GM23248 (cell line): Measurements from ENCODE around the gene IFNLR1. TPM values are rescaled to one million over a fixed set of nuclear protein-coding genes. Genes with fewer than 3 reads are reported as not detected.
A peak's percentile ranks its signal among the peaks of the same experiment; 100 is the strongest.

Source experiments
- DNase-seq: peaks from one replicate; pipeline ENCODE4 v3.0.0-alpha.2; 2015
- H2AFZ ChIP-seq: fragments of 200-600 bp; sonication (generic); 2 replicates; pipeline ENCODE4 v1.6.1; 2016; ENCODE audit warnings: antibody characterized with exemption
- H3F3A ChIP-seq: fragments of 200-600 bp; sonication (generic); 2 replicates; pipeline ENCODE4 v1.6.1; 2016; ENCODE audit warnings: mild to moderate bottlenecking, antibody characterized with exemption, mixed run types; ENCODE audit not compliant: insufficient read depth
- H3K27ac ChIP-seq: fragments of 200-600 bp; sonication (generic); 2 replicates; pipeline ENCODE4 v1.5.1; 2016; ENCODE audit warnings: mild to moderate bottlenecking
- H3K27me3 ChIP-seq: fragments of 200-600 bp; sonication (generic); replicated peaks from 2 replicates; pipeline ENCODE4 v1.6.1; 2016; ENCODE audit warnings: mild to moderate bottlenecking; ENCODE audit not compliant: insufficient read depth
- H3K36me3 ChIP-seq: fragments of 200-600 bp; sonication (generic); 2 replicates; pipeline ENCODE4 v1.6.1; 2016; ENCODE audit warnings: low read depth, mild to moderate bottlenecking
- H3K4me1 ChIP-seq: fragments of 200-600 bp; sonication (generic); 2 replicates; pipeline ENCODE4 v1.6.1; 2016; ENCODE audit warnings: mild to moderate bottlenecking; ENCODE audit not compliant: insufficient read depth
- H3K4me2 ChIP-seq: fragments of 200-600 bp; sonication (generic); one replicate; pipeline ENCODE4 v1.6.1; 2016; ENCODE audit warnings: mild to moderate bottlenecking; ENCODE audit not compliant: unreplicated experiment
- H3K4me3 ChIP-seq: fragments of 200-600 bp; sonication (generic); 2 replicates; pipeline ENCODE4 v1.5.1; 2016; ENCODE audit warnings: mild to moderate bottlenecking
- H3K79me2 ChIP-seq: fragments of 200-600 bp; sonication (generic); 2 replicates; pipeline ENCODE4 v1.6.1; 2016; ENCODE audit warnings: mild to moderate bottlenecking; ENCODE audit not compliant: insufficient read depth
- H3K9ac ChIP-seq: fragments of 200-600 bp; sonication (generic); 2 replicates; pipeline ENCODE4 v1.6.1; 2016; ENCODE audit warnings: mild to moderate bottlenecking
- H3K9me2 ChIP-seq: fragments of 200-600 bp; sonication (generic); 2 replicates; pipeline ENCODE4 v1.6.1; 2016; ENCODE audit warnings: mixed run types, mild to moderate bottlenecking, moderate library complexity; ENCODE audit not compliant: insufficient read depth
- H3K9me3 ChIP-seq: fragments of 200-600 bp; sonication (generic); one replicate; pipeline ENCODE4 v1.6.1; 2017; ENCODE audit warnings: low read depth
- H4K20me1 ChIP-seq: fragments of 200-600 bp; sonication (generic); 2 replicates; pipeline ENCODE4 v1.6.0; 2016; ENCODE audit not compliant: insufficient read depth
- EZH2 ChIP-seq: fragments of 200-600 bp; sonication (generic); IDR thresholded peaks from 2 replicates; pipeline ENCODE4 v1.6.1; 2018; ENCODE audit warnings: antibody characterized with exemption, mild to moderate bottlenecking; ENCODE audit not compliant: insufficient read depth, poor library complexity, severe bottlenecking
- EZH2phosphoT487 ChIP-seq: fragments of 200-600 bp; sonication (generic); IDR thresholded peaks from 2 replicates; pipeline ENCODE4 v1.6.1; 2018; ENCODE audit warnings: antibody characterized with exemption, moderate library complexity, mild to moderate bottlenecking, low read depth; ENCODE audit not compliant: insufficient read depth
- WGBS, 2 experiments: methylation state at CpG; one replicate each; pipeline ENCODE4 v1.1.6; 2015 to 2017; ENCODE audit warnings: low lambda C conversion rate in 2 of 2, low coverage in 1 of 2; ENCODE audit errors: missing lambda C conversion rate in 2 of 2; 5-methylcytosine and 5-hydroxymethylcytosine counted together
- in situ Hi-C: fragments of 300-500 bp; cut with MboI; formaldehyde crosslinking; loops from 2 replicates; pipeline ENCODE4 v1.15.0; 2020
- polyA plus RNA-seq: library from polyadenylated mRNA; unstranded; fragments of >200 nt; fragmentation: Nextera tagmentation; extraction: Ambion mirVana; gene quantifications from 2 replicates; pipeline ENCODE4 v1.2.1, GENCODE V29; 2016
- total RNA-seq: library from RNA; depleted of rRNA; stranded (reverse); fragments of >200 nt; shearing (Covaris generic); gene quantifications from 2 replicates; pipeline ENCODE4 v1.2.3, GENCODE V29; 2014

Gene IFNLR1
- total and polyA plus RNA-seq, 2 experiments from 2014 or later, result not detected

- DNase-seq, result no peak
- peaks cover 5% of the 10 kb centered on the region; the same call in 1 of the 2 replicates for H3F3A ChIP-seq
- H3K79me2 ChIP-seq, result no peaks in the 10 kb centered on the region
- H2AFZ ChIP-seq, result no peak overlapping the region
- H3K4me2 ChIP-seq, result no peak overlapping the region
- H3K27me3 ChIP-seq, result no peaks in the 10 kb centered on the region
- no peak overlapping the region for H3K4me3 ChIP-seq
- no peaks in the 10 kb centered on the region for H3K4me1 ChIP-seq
- 75 to 85% methylated on average over 7 of the region's 7 CpGs for WGBS, 2 experiments
- H4K20me1 ChIP-seq, result no peaks in the 10 kb centered on the region
- H3K27ac ChIP-seq, result no peak overlapping the region
- no peaks in the 10 kb centered on the region for H3K9me3 ChIP-seq
- H3K36me3 ChIP-seq, result no peaks in the 10 kb centered on the region
- H3K9me2 ChIP-seq, result no peaks in the 10 kb centered on the region
- no peak overlapping the region for H3K9ac ChIP-seq
- TF ChIP-seq EZH2 (no peak), EZH2phosphoT487 (no peak)
- in situ Hi-C loops, result no loop called here
Observed at GRCh38 chr1:24127801-24128363, 59.2 kb downstream of the IFNLR1 start.

- H3F3A ChIP-seq, result peaks cover 5% of the 10 kb centered on the region; the same call in 1 of the 2 replicates
- in situ Hi-C loops, result no loop called here
- no peak overlapping the region for H3K4me2 ChIP-seq
- H3K79me2 ChIP-seq, result no peaks in the 10 kb centered on the region
- no peaks in the 10 kb centered on the region for H4K20me1 ChIP-seq
- H3K27me3 ChIP-seq, result no peaks in the 10 kb centered on the region
- H3K4me3 ChIP-seq, result no peak overlapping the region
- H2AFZ ChIP-seq, result no peak overlapping the region
- WGBS, 2 experiments, result 85 to 88% methylated on average over 3 of the region's 3 CpGs
- H3K4me1 ChIP-seq, result no peaks in the 10 kb centered on the region
- no peak overlapping the region for H3K9ac ChIP-seq
- no peak for DNase-seq
- H3K9me2 ChIP-seq, result no peaks in the 10 kb centered on the region
- H3K36me3 ChIP-seq, result no peaks in the 10 kb centered on the region
- TF ChIP-seq EZH2phosphoT487 (no peak), EZH2 (no peak)
- no peaks in the 10 kb centered on the region for H3K9me3 ChIP-seq
- no peak overlapping the region for H3K27ac ChIP-seq
Observed at GRCh38 chr1:24127134-24127800, 59.8 kb downstream of the IFNLR1 start.

- WGBS, 2 experiments, result 54 to 59% methylated on average over 5 of the region's 5 CpGs
- Histone ChIP-seq H3K36me3 (no peaks in the 10 kb centered on the region), H3K9me3 (no peaks in the 10 kb centered on the region), H2AFZ (no peak overlapping the region), H3K4me3 (no peak overlapping the region), H3F3A (peaks cover 5% of the 10 kb centered on the region; the same call in 1 of the 2 replicates), H3K27me3 (no peaks in the 10 kb centered on the region), H4K20me1 (no peaks in the 10 kb centered on the region), H3K4me1 (no peaks in the 10 kb centered on the region), H3K9ac (no peak overlapping the region), H3K79me2 (no peaks in the 10 kb centered on the region), H3K4me2 (no peak overlapping the region), H3K9me2 (no peaks in the 10 kb centered on the region), H3K27ac (no peak overlapping the region)
- in situ Hi-C loops, result no loop called here
- TF ChIP-seq EZH2phosphoT487, result no peak
- TF ChIP-seq EZH2, result no peak
- DNase-seq, result no peak
Observed at GRCh38 chr1:24126672-24127023, 60.4 kb downstream of the IFNLR1 start.

- peak; percentile 62 for DNase-seq
- Histone ChIP-seq H3K79me2 (no peaks in the 10 kb centered on the region), H3K27me3 (no peaks in the 10 kb centered on the region), H3K9me2 (no peaks in the 10 kb centered on the region), H3K36me3 (no peaks in the 10 kb centered on the region), H2AFZ (no peak overlapping the region), H3K9ac (no peak overlapping the region), H3K4me2 (no peak overlapping the region), H4K20me1 (no peaks in the 10 kb centered on the region), H3K4me1 (no peaks in the 10 kb centered on the region), H3K9me3 (no peaks in the 10 kb centered on the region), H3K4me3 (no peak overlapping the region), H3F3A (peaks cover 5% of the 10 kb centered on the region; the same call in 1 of the 2 replicates), H3K27ac (no peak overlapping the region)
- TF ChIP-seq EZH2phosphoT487, result no peak
- TF ChIP-seq EZH2, result no peak
- WGBS, 2 experiments, result 53 to 61% methylated on average over 5 to 6 of the region's 6 CpGs
- in situ Hi-C loops, result no loop called here
Observed at GRCh38 chr1:24126018-24126671, 60.9 kb downstream of the IFNLR1 start.
